HG03045 (cell line): ENCODE results near the gene ARHGEF26.

ENCODE experiments used
- ATAC-seq: cut with Tn5 transposase; IDR thresholded peaks from one replicate; pipeline ENCODE4 v1.9.1; 2021; ENCODE audit warnings: mild to moderate bottlenecking, moderate library complexity; ENCODE audit not compliant: unreplicated experiment

The ARHGEF26 gene

DNA sequence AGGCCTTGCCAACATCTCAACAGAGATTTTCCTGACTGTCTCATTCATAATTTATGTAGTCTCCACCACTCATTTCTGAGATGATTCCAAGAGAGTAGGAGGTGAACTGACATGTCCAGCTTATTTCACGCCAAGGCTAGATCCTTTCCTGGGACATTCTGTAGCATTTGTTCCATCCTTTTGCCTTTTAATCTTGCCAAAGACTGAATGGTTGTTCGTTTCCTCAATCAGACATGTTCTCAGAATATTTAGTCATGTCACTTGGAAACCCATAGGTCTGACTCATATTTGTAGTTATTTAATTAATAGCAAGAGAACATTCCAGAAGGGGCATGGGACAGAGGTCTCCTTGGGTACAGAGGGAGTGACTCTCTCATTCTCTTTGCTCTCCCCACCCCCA lies 122.2 kb downstream of the ARHGEF26 start:
- ATAC-seq: no peak

DNA sequence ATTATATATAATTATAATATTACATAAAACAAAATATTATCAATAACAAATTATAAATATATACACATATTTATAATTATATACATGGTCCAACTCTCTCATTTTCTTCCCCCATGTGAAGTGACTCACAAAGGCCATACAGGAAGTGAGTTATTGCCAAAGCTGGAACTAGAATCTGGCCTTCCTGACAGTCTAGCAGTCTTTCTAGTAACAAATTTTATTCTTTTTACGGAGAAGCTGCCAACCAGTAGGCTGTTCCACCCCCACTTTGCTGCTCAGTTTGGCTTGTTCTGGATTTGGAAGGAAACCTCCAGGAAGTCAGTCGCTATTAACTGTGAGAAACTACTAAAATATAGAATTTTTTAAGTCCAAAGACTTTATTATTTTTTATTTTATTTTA lies 123.5 kb downstream of the ARHGEF26 start:
- ATAC-seq: no peak

DNA sequence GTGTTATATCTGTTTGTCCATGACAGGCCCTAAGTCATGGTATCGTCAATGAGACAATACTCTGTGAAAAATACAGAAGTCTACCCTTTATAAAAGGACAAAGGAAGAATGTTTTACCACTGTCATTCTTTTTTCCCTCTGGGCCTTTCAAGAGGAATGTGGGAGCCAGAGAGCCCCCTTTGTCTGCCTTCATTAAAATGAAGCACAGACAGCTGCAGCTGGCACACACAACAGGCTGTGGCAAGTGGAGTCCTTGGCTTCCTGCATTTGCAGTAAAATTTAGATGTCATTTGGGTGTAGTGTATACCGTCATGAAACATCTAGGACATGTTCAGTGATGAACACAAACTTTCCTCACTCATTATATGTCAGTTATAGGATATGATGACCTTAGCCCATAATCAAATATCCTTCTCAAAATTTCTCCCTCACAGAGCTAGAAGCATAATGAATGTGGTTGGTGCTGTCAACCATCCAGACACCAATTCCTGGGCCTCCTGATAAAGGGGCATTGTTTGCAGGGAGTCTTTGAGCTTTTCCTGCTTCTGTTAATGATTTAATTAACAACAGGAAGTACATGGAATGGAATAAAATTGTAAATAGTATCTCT lies 126.7 kb downstream of the ARHGEF26 start:
- ATAC-seq: no peak

DNA sequence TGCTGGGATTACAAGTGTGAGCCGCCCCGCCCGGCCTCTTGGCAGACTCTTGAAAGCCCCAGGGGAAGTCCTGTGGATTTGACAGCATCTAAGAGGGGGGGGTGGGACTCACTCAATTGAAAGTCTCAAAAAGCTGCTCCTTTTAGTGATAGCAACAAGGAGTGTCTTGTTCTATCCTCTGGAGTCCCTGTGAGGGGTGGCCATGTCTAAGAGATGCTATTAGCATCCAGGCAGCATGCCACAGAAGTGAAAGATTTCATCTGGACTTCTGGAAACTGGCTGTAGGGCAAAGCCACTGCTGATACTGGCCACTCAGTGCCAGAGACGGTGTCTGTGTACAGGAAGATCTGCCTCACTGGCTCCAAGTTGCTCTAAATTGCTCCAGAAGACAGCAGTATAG lies 129.1 kb downstream of the ARHGEF26 start:
- no peak for ATAC-seq

DNA sequence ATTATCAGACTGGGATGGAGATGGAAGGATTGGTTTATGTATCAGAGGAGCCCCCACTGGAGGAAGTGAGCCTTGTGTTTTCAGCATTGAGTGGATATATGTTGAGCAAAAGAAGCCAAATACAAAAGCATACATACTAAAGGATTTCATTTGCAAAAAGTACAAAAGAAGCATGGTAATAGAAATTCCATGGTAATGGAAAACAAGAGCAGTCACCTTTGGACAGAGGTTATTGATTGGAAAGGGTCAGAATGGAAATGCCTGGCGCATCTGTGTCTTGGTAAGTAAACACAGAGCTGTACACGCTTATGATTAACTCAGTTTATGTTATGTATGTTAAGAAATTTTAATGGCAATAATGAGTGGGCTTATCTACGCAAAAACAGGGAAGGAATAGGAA lies 130.4 kb downstream of the ARHGEF26 start:
- ATAC-seq: no peak

DNA sequence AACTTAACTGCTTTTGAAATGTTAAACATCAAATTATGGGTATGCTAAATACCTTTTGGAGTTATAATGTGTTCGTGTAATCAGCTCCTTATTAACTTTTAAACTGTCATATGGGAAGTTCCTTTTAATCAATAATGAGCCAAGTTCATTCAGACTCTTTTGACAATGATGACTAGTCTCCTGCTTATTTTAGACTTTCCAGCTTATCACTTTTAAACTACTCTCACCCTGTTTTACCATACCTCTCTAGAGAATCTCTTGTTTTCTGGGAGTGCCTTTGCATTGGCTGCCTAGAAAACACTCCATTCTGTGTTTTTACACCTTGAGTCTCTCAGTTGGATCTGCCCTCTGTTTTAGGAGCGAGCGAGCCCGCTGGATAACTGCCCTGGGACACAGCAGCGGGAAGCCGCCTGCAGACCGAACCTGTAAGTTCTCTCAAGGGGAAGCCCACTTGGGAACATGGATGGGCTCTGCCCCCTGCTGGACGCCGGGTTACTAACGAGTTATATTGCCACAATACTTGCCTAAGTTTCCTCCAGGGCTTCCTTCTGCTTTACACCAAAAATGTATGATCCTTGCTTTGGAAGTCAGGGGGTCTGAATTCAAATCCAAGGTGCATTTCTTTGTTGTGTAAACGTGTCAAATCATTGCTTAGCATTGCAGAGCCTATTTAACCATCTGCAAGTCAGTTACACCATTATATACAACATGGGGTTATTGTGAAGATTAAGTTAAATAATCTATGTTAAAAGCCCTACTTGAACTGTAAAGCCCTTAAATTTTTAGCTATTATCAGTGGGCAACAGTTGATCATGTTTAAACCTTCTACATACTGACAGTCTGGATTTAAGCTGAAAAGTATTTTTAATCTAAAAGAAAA lies 131.8 kb downstream of the ARHGEF26 start:
- peak; percentile 69 for ATAC-seq

DNA sequence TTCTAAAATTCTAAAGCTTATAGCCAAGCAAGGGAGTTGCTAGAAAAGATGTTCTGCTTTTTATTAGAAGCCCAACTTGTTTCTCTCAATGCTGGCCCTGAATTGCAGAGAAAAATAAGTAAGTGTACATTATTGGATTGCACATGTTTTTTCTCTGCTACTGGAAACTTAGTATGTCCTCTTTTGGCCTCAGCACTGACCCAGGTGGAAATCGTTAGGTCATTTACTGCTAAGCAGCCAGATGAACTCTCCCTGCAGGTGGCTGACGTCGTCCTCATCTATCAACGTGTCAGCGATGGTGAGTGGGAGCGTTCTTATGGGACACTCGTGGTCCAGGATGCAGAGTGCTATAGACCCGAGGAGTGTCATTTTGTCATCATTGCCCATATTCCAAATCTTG lies 133.3 kb downstream of the ARHGEF26 start:
- ATAC-seq: no peak

DNA sequence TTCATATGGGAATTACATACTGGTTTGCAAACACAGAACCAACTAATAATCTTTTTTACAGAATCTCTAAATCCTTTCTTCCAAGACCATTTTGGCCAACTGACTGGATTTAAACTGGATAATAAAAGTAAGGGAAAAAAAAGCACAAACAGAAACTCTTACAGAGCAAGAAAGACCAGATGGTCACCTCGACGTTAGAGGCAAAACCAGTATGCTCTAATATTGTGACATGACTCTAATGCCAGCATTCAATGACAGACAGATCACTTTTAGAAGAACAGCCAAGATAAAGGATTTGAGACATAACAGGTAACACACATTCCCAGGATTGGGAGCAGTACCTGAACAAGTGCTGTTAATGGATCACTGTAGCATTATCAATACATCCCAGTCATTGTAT lies 152.2 kb downstream of the ARHGEF26 start:
- no peak for ATAC-seq

DNA sequence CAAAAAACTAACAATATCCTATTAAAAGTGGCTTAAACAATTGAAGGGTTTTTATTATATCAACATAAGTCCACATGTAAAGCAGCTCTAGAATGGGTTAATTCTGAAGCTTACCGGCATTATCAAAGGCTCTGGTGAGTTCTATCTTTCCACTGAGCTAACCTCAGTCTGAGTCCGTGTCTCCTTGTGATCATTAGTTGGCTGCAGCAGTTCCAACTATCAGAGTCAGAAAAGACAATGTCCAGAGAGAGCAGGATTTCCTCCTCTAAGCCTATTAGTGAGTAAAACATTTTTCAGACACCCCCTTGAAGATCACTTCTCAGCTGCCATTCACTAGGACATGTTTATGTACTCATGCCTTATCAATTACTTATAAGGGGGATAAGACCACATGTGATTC lies 153.2 kb downstream of the ARHGEF26 start:
- no peak for ATAC-seq

DNA sequence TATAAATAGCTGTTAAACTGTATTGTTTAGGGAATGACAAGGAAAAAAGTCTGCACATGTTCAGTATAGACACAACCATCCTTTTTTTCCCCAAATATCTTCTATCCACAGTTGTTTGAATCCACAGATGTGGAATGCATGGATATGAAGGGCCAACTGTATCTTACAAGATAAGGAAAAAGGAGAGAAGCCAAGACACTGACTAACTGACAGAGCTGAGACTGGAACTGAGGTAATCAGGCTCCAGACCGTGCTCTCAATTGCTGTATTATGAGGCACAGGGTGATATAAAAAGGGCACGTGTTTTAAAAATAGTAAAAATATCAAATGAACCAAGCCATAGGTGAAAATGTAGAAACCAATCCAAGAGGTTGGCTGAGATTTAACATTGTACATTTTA lies 154.1 kb downstream of the ARHGEF26 start:
- no peak for ATAC-seq

DNA sequence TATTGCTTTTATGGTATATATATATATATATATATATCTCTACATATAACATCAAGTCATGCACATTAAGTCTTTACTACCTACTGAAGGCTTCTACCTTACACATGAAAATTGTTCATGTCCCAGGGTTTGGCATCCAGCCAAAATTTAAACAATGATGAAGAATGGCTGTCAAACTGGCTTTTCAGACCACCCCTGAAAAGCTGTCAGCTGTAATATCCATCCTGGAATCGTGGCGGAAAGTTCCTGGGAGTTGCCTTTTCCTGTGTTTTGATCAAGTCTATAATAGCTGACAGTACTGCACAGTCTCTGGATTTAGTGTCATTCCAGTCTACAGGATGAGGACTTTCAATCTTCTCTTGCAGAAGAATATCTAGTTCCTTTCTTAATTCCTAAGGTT lies 154.8 kb downstream of the ARHGEF26 start:
- ATAC-seq: no peak

DNA sequence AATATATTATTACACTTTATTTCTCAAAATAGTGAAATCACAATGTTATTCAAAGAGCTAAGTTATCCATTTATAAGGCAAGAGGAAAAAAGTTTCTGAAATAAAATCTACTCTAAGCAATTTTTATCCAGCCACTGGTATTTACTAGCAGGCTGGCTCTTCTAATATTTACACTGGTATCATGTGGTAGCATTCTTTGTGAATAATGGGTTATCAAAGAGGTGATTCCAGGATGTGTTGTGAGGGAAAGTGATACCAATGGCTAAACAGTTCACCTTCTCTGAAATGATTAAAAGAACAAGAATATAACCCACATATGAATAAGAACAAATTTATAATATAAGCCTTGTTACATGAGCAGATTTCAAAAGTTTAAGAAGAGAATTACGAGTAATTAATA lies 159.0 kb downstream of the ARHGEF26 start:
- ATAC-seq: no peak

DNA sequence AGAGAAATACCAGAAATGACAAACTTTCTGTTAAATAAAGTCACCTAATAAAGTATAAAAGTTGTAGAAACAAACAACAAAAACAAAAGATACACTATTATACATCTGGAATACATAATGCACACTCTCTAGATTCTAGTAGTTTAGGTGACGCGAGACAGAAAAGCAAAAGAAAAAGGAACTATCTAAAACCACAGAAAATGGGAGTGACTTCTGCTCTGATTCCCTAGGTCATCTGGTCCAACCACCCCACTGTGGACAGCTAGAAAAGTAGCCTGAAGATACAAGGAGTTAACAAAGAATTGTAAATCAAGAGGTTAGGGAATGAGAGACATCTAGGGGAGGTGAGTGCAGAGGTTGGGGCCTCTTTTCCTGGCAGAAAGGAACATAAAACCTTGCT lies 164.0 kb downstream of the ARHGEF26 start:
- ATAC-seq: no peak

DNA sequence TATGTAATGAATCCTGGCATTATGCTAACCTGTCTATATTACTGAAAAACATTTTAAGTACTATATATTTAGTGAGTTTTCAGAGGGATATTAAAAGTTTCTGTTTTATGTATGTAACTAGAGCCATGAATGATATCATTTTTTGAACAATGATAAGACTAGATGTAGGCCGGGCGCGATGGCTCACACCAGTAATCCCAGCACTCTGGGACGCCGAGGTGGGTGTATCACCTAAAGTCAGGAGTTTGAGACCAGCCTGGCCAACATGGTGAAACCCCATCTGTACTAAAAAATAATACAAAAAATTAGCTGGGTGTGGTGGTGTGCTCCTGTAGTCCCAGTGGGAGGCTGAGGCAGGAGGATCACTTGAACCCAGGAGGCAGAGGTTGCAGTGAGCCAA lies 169.0 kb downstream of the ARHGEF26 start:
- ATAC-seq: no peak

DNA sequence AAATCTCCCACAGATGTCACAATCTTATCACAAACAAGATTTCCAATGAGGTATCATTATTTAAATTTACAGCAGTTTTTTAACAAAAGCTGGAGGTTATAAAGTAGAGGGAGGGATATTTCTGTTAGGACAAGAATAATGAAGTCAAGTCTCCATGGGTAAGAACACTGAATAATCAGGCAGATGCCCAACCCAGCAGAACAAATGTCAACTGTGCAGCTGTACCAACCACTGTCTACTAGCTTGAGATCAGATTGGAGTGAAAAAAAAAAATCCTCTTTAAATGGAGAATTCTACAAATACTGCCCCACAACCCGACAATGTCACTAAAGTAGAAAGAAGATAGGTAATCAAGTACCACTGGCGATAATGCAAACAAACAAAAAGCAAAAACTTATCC lies 172.8 kb downstream of the ARHGEF26 start:
- ATAC-seq: no peak

DNA sequence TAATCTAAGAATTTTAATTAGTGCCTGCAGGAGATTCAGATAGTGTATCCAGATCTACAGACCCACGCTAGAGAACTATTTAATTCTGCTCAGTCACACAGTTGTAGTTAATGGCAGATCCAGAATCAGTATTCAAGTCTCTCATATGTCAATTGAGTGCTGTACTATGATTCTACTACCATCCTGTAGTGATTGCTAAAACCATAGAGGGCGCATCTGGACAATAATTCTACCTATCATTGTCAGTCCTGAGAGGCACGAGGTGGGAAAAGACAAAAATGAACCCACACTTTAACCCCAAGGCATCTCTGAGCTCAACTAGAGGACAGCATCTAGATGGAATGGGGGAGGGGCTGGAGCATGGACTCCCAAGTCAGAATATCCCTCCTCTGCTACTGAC lies 180.4 kb downstream of the ARHGEF26 start:
- no peak for ATAC-seq

DNA sequence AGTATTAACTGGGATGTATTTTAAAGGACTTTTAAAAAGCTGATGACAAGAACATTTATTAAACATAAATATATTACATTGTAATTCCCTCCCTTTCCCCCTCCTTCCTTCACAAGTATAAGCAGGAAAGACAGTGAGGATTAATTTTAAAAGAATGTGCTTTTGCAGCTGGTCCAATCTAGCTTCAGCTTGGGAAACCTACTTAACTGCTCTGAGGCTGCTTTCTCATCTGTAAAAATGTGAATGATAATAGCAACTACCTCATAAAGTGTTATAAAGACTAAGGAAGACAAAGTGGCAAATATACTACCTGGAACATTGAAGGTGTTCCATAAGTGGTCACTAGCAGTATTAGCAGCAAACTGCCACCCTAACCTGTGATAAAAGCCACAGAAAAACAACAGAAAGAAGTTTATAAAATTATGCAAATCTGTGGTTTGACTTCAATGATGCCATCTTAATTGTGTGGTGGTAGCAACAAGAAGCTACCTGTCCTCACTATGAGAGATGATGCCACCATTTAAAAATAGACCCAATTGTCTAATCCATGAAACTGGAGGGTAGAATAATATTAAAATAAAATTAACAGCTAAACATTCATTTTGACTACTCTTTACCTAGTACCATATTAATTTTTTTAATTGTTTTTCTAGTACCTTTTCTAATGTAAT lies 183.1 kb downstream of the ARHGEF26 start:
- no peak for ATAC-seq

DNA sequence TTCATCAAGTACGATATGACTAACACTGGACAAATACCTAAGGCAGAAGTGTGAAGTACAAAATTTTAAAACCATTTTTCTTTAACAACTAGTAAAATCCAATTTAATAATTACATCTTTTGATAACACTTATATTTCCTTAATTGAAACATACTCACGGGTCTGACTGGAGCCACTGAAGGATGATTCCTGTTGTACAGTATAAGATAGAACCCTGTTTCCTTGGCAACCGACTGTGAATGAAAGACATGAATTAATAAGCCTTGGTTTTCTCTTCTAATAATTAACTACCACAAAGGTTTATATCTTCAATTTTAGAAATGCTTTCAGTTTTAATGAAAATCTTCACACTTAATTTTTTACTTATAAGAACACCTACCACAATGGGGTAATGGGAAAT lies 183.7 kb downstream of the ARHGEF26 start:
- ATAC-seq: no peak

DNA sequence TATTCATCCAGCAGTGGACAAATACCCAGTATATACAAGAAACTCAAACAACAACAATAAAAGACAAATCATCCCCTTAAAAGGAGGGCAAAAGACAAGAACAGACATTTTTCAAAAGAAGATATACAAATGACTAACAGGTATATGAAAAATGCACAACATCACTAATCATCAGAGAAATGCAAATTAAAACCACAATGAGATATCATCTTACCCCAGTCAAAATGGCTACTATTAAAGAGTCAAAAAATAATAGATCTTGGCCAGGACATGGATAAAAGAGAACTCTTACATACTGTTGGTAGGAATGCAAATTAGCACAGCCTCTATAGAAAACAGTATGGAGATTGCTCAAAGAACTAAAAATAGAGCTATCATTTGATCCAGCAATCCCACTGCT lies 186.2 kb downstream of the ARHGEF26 start:
- no peak for ATAC-seq
